HEK293 (cell line): ENCODE data around the gene TEX19.
A peak's percentile ranks its signal among the peaks of the same experiment; 100 is the strongest.

Experiments
- EGR2 ChIP-seq: fragments of 450-650 bp; formaldehyde crosslinking; IDR thresholded peaks from 2 replicates; pipeline ENCODE4 v1.5.1; 2016; ENCODE audit warnings: low read depth, missing biosample characterization, missing genetic modification characterization
- KLF1 ChIP-seq: fragments of 450-650 bp; formaldehyde crosslinking; IDR thresholded peaks from 2 replicates; pipeline ENCODE4 v1.5.1; 2016; ENCODE audit warnings: missing biosample characterization, missing genetic modification characterization
- KLF10 ChIP-seq: fragments of 450-650 bp; IDR thresholded peaks from 2 replicates; pipeline ENCODE4 v1.5.1; 2018; ENCODE audit warnings: missing biosample characterization, mild to moderate bottlenecking, missing genetic modification characterization
- MYNN ChIP-seq: fragments of 450-650 bp; formaldehyde crosslinking; IDR thresholded peaks from 2 replicates; pipeline ENCODE4 v1.5.1; 2016; ENCODE audit warnings: missing biosample characterization, missing genetic modification characterization, borderline replicate concordance
- PBX3 ChIP-seq: sonication (generic); formaldehyde crosslinking; IDR thresholded peaks from 2 replicates; pipeline ENCODE4 v1.8.1; 2022; ENCODE audit warnings: mild to moderate bottlenecking, moderate library complexity, missing genetic modification reagents
- ZBTB44 ChIP-seq: fragments of 450-650 bp; IDR thresholded peaks from 2 replicates; pipeline ENCODE4 v1.5.1; 2018; ENCODE audit warnings: missing biosample characterization, mild to moderate bottlenecking, missing genetic modification characterization
- ZBTB48 ChIP-seq: fragments of 450-650 bp; formaldehyde crosslinking; IDR thresholded peaks from 2 replicates; pipeline ENCODE4 v1.5.1; 2016; ENCODE audit warnings: missing biosample characterization, missing genetic modification characterization
- ZBTB8A ChIP-seq: fragments of 450-650 bp; formaldehyde crosslinking; IDR thresholded peaks from 2 replicates; pipeline ENCODE4 v1.5.1; 2016; ENCODE audit warnings: missing biosample characterization, missing genetic modification characterization
- ZNF112 ChIP-seq: fragments of 450-650 bp; formaldehyde crosslinking; IDR thresholded peaks from 2 replicates; pipeline ENCODE4 v1.5.0; 2017; ENCODE audit warnings: missing biosample characterization, missing genetic modification characterization
- ZNF132 ChIP-seq: fragments of 450-650 bp; formaldehyde crosslinking; IDR thresholded peaks from 2 replicates; pipeline ENCODE4 v1.5.1; 2017; ENCODE audit warnings: missing biosample characterization, missing genetic modification characterization, borderline replicate concordance
- ZNF155 ChIP-seq: fragments of 450-650 bp; formaldehyde crosslinking; IDR thresholded peaks from 2 replicates; pipeline ENCODE4 v1.5.1; 2016; ENCODE audit warnings: missing biosample characterization, missing genetic modification characterization
- ZNF19 ChIP-seq: fragments of 450-650 bp; formaldehyde crosslinking; IDR thresholded peaks from 2 replicates; pipeline ENCODE4; 2016; ENCODE audit warnings: missing biosample characterization, missing genetic modification characterization, low read depth
- ZNF202 ChIP-seq: fragments of 450-650 bp; formaldehyde crosslinking; IDR thresholded peaks from 2 replicates; pipeline ENCODE4 v1.5.1; 2016; ENCODE audit warnings: missing biosample characterization, missing genetic modification characterization, borderline replicate concordance
- ZNF529 ChIP-seq: fragments of 450-650 bp; formaldehyde crosslinking; IDR thresholded peaks from 2 replicates; pipeline ENCODE4 v1.5.1; 2017; ENCODE audit warnings: missing genetic modification characterization, missing biosample characterization; ENCODE audit not compliant: insufficient replicate concordance
- ZNF530 ChIP-seq: fragments of 450-650 bp; formaldehyde crosslinking; IDR thresholded peaks from 2 replicates; pipeline ENCODE4 v1.5.1; 2016; ENCODE audit warnings: low read depth, missing biosample characterization, missing genetic modification characterization
- ZNF629 ChIP-seq: fragments of 450-650 bp; formaldehyde crosslinking; IDR thresholded peaks from 2 replicates; pipeline ENCODE4 v1.5.1; 2017; ENCODE audit warnings: missing biosample characterization, missing genetic modification characterization
- ZSCAN5A ChIP-seq: fragments of 450-650 bp; formaldehyde crosslinking; IDR thresholded peaks from 2 replicates; pipeline ENCODE4 v1.5.1; 2016; ENCODE audit warnings: missing biosample characterization, missing genetic modification characterization
- TF ChIP-seq, protein P1 (sequence below): fragments of 450-650 bp; formaldehyde crosslinking; IDR thresholded peaks from 2 replicates; pipeline ENCODE4 v1.5.1; 2016; ENCODE audit warnings: missing biosample characterization, missing genetic modification characterization
- TF ChIP-seq, protein P2 (sequence below): fragments of 450-650 bp; formaldehyde crosslinking; IDR thresholded peaks from 2 replicates; pipeline ENCODE4 v1.5.1; 2016; ENCODE audit warnings: missing biosample characterization, missing genetic modification characterization
- TF ChIP-seq, protein P3 (sequence below): fragments of 450-650 bp; formaldehyde crosslinking; conservative IDR thresholded peaks from 2 replicates; pipeline ENCODE4 v1.5.1; 2016; ENCODE audit warnings: low read depth, missing biosample characterization, missing genetic modification characterization
- TF ChIP-seq, protein P4 (sequence below): fragments of 450-650 bp; formaldehyde crosslinking; IDR thresholded peaks from 2 replicates; pipeline ENCODE4 v1.5.1; 2016; ENCODE audit warnings: missing biosample characterization, missing genetic modification characterization, borderline replicate concordance

The TEX19 gene

GRCh38 chr17:82397449-82398335 lies 38.6 kb downstream of the TEX19 start (continued):
- TF ChIP-seq, protein P1, sequence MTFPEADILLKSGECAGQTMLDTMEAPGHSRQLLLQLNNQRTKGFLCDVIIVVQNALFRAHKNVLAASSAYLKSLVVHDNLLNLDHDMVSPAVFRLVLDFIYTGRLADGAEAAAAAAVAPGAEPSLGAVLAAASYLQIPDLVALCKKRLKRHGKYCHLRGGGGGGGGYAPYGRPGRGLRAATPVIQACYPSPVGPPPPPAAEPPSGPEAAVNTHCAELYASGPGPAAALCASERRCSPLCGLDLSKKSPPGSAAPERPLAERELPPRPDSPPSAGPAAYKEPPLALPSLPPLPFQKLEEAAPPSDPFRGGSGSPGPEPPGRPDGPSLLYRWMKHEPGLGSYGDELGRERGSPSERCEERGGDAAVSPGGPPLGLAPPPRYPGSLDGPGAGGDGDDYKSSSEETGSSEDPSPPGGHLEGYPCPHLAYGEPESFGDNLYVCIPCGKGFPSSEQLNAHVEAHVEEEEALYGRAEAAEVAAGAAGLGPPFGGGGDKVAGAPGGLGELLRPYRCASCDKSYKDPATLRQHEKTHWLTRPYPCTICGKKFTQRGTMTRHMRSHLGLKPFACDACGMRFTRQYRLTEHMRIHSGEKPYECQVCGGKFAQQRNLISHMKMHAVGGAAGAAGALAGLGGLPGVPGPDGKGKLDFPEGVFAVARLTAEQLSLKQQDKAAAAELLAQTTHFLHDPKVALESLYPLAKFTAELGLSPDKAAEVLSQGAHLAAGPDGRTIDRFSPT, result no peak
- no peak for TF ChIP-seq ZBTB44 (tag by site-specific recombination)
- TF ChIP-seq, protein P2, sequence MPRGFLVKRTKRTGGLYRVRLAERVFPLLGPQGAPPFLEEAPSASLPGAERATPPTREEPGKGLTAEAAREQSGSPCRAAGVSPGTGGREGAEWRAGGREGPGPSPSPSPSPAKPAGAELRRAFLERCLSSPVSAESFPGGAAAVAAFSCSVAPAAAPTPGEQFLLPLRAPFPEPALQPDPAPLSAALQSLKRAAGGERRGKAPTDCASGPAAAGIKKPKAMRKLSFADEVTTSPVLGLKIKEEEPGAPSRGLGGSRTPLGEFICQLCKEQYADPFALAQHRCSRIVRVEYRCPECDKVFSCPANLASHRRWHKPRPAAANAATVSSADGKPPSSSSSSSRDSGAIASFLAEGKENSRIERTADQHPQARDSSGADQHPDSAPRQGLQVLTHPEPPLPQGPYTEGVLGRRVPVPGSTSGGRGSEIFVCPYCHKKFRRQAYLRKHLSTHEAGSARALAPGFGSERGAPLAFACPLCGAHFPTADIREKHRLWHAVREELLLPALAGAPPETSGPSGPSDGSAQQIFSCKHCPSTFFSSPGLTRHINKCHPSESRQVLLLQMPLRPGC (tag by site-specific recombination), result no peak
- no peak for TF ChIP-seq ZNF629 (tag by site-specific recombination)
- no peak for TF ChIP-seq ZNF132
- no peak for TF ChIP-seq ZNF530 (tag by site-specific recombination)
- TF ChIP-seq KLF1, result peak; percentile 100
- TF ChIP-seq ZBTB8A (tag by site-specific recombination), result no peak
- TF ChIP-seq PBX3, result no peak
- TF ChIP-seq, protein P3, sequence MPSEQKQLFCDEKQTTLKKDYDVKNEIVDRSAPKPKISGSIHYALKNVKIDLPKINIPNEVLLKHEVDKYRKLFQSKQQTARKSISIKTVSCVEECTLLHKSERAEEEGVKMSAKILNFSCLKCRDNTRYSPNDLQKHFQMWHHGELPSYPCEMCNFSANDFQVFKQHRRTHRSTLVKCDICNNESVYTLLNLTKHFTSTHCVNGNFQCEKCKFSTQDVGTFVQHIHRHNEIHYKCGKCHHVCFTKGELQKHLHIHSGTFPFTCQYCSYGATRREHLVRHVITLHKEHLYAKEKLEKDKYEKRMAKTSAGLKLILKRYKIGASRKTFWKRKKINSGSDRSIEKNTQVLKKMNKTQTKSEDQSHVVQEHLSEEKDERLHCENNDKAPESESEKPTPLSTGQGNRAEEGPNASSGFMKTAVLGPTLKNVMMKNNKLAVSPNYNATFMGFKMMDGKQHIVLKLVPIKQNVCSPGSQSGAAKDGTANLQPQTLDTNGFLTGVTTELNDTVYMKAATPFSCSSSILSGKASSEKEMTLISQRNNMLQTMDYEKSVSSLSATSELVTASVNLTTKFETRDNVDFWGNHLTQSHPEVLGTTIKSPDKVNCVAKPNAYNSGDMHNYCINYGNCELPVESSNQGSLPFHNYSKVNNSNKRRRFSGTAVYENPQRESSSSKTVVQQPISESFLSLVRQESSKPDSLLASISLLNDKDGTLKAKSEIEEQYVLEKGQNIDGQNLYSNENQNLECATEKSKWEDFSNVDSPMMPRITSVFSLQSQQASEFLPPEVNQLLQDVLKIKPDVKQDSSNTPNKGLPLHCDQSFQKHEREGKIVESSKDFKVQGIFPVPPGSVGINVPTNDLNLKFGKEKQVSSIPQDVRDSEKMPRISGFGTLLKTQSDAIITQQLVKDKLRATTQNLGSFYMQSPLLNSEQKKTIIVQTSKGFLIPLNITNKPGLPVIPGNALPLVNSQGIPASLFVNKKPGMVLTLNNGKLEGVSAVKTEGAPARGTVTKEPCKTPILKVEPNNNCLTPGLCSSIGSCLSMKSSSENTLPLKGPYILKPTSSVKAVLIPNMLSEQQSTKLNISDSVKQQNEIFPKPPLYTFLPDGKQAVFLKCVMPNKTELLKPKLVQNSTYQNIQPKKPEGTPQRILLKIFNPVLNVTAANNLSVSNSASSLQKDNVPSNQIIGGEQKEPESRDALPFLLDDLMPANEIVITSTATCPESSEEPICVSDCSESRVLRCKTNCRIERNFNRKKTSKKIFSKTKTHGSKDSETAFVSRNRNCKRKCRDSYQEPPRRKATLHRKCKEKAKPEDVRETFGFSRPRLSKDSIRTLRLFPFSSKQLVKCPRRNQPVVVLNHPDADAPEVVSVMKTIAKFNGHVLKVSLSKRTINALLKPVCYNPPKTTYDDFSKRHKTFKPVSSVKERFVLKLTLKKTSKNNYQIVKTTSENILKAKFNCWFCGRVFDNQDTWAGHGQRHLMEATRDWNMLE (tag by site-specific recombination), result no peak
- no peak for TF ChIP-seq ZBTB48 (tag by site-specific recombination)
- no peak for TF ChIP-seq MYNN
- TF ChIP-seq ZNF112, result no peak
- no peak for TF ChIP-seq ZSCAN5A (tag by site-specific recombination)
- TF ChIP-seq KLF10 (tag by site-specific recombination), result peak; percentile 54; the same call in 1 of the 2 replicates
- no peak for TF ChIP-seq ZNF529
- no peak for TF ChIP-seq ZNF202
- peak; percentile 83 for TF ChIP-seq EGR2 (tag by site-specific recombination)
- TF ChIP-seq, protein P4, sequence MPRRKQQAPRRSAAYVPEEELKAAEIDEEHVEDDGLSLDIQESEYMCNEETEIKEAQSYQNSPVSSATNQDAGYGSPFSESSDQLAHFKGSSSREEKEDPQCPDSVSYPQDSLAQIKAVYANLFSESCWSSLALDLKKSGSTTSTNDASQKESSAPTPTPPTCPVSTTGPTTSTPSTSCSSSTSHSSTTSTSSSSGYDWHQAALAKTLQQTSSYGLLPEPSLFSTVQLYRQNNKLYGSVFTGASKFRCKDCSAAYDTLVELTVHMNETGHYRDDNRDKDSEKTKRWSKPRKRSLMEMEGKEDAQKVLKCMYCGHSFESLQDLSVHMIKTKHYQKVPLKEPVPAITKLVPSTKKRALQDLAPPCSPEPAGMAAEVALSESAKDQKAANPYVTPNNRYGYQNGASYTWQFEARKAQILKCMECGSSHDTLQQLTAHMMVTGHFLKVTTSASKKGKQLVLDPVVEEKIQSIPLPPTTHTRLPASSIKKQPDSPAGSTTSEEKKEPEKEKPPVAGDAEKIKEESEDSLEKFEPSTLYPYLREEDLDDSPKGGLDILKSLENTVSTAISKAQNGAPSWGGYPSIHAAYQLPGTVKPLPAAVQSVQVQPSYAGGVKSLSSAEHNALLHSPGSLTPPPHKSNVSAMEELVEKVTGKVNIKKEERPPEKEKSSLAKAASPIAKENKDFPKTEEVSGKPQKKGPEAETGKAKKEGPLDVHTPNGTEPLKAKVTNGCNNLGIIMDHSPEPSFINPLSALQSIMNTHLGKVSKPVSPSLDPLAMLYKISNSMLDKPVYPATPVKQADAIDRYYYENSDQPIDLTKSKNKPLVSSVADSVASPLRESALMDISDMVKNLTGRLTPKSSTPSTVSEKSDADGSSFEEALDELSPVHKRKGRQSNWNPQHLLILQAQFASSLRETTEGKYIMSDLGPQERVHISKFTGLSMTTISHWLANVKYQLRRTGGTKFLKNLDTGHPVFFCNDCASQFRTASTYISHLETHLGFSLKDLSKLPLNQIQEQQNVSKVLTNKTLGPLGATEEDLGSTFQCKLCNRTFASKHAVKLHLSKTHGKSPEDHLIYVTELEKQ (tag by site-specific recombination), result no peak
- no peak for TF ChIP-seq ZNF155 (tag by site-specific recombination)
- TF ChIP-seq ZNF19 (tag by site-specific recombination), result no peak
